WTC11 (cell line): ENCODE results near the gene INSM2.

Experiments
- CTCF ChIP-seq: fragments of 200-600 bp; IDR thresholded peaks from 2 replicates; pipeline ENCODE4 v1.8.0; 2022; ENCODE audit warnings: antibody characterized with exemption
- ELF4 ChIP-seq: sonication (generic); formaldehyde crosslinking; IDR thresholded peaks from 2 replicates; pipeline ENCODE4 v1.8.1; 2022; ENCODE audit warnings: low read depth, mild to moderate bottlenecking, moderate library complexity, missing genetic modification reagents
- ETV6 ChIP-seq: sonication (generic); formaldehyde crosslinking; IDR thresholded peaks from 2 replicates; pipeline ENCODE4 v1.8.1; 2022; ENCODE audit warnings: mild to moderate bottlenecking, missing genetic modification reagents
- GABPB1 ChIP-seq: sonication (generic); formaldehyde crosslinking; IDR thresholded peaks from 2 replicates; pipeline ENCODE4 v1.8.1; 2023; ENCODE audit warnings: mild to moderate bottlenecking, missing genetic modification reagents
- MXD4 ChIP-seq: fragments of 250-450 bp; sonication (Bioruptor Pico); IDR thresholded peaks from 2 replicates; pipeline ENCODE4 v1.8.0; 2021; ENCODE audit warnings: mild to moderate bottlenecking, moderate library complexity, borderline replicate concordance
- SP1 ChIP-seq: sonication (generic); formaldehyde crosslinking; conservative IDR thresholded peaks from 2 replicates; pipeline ENCODE4 v1.8.1; 2022; ENCODE audit warnings: missing genetic modification reagents
- TF ChIP-seq, protein P1 (sequence below): sonication (generic); formaldehyde crosslinking; IDR thresholded peaks from 2 replicates; pipeline ENCODE4 v1.8.1; 2022; ENCODE audit warnings: low read depth, missing genetic modification reagents, borderline replicate concordance

DNA sequence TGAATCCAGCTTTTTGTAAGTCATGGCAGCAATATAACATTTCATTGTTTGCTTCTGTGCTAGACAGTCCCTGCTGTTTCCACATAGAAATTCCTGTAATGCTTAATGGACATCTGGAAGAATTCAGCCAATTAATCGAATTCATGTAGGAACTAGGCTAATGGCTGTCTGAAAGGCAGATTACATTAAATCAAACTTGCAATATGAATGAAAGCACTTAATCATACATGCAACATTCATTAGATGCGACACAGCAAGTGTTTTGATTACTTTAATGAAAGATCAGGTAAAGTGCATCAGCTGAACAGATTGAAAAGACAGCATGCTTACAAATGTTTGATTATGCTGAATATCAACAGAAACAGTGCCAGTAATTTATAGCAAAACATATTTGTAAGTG is 24.1 kb upstream of the INSM2 start:
- no peak for TF ChIP-seq CTCF
- TF ChIP-seq, protein P1, sequence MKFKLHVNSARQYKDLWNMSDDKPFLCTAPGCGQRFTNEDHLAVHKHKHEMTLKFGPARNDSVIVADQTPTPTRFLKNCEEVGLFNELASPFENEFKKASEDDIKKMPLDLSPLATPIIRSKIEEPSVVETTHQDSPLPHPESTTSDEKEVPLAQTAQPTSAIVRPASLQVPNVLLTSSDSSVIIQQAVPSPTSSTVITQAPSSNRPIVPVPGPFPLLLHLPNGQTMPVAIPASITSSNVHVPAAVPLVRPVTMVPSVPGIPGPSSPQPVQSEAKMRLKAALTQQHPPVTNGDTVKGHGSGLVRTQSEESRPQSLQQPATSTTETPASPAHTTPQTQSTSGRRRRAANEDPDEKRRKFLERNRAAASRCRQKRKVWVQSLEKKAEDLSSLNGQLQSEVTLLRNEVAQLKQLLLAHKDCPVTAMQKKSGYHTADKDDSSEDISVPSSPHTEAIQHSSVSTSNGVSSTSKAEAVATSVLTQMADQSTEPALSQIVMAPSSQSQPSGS (CRISPR knock-in tag), result no peak
- TF ChIP-seq GABPB1 (CRISPR knock-in tag), result no peak
- no peak for TF ChIP-seq ELF4 (CRISPR knock-in tag)
- no peak for TF ChIP-seq ETV6 (CRISPR knock-in tag)
- no peak for TF ChIP-seq MXD4 (CRISPR knock-in tag)
- TF ChIP-seq SP1 (CRISPR knock-in tag), result no peak
